ENCODE data around the gene CRAMP1. TPM values are rescaled to one million over a fixed set of nuclear protein-coding genes. Genes with fewer than 3 reads are reported as not detected.

Gene CRAMP1
- total RNA-seq, 1 donor from 2014 or later: 12.3 TPM

DNA sequence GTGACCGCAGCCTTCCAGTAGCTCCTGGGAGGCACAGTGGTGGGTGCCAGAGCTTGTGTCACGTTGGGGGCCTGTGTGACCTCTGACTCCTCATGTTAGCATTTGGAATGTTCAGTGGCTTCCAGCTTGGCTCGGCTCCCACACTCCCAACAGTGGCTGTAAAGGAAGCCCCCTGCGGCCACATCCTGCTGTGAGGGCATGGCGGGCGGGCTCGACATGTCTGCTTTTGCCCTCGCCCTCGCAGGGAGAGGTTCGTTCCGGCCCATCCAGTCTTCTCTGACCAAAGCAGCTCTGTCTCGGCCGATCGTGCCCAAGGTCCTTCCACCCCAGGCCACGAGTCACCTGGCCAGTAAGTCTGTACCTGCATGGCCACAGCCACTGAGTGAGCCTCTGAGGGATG lies 53.7 kb downstream of the CRAMP1 start:
- DNase-seq: no peak
- intact Hi-C loops (cut with micrococcal nuclease): no loop called here
- Histone ChIP-seq H3K36me3 (peaks cover 96% of the 10 kb centered on the region), H3K9me3 (replicated peaks) (no peaks in the 10 kb centered on the region), H3K27me3 (ENCODE audit: low read depth) (no peaks in the 10 kb centered on the region), H3K27ac (replicated peaks) (no peak overlapping the region), H3K4me1 (no peaks in the 10 kb centered on the region), H3K4me3 (no peak overlapping the region)
- TF ChIP-seq, protein P1, sequence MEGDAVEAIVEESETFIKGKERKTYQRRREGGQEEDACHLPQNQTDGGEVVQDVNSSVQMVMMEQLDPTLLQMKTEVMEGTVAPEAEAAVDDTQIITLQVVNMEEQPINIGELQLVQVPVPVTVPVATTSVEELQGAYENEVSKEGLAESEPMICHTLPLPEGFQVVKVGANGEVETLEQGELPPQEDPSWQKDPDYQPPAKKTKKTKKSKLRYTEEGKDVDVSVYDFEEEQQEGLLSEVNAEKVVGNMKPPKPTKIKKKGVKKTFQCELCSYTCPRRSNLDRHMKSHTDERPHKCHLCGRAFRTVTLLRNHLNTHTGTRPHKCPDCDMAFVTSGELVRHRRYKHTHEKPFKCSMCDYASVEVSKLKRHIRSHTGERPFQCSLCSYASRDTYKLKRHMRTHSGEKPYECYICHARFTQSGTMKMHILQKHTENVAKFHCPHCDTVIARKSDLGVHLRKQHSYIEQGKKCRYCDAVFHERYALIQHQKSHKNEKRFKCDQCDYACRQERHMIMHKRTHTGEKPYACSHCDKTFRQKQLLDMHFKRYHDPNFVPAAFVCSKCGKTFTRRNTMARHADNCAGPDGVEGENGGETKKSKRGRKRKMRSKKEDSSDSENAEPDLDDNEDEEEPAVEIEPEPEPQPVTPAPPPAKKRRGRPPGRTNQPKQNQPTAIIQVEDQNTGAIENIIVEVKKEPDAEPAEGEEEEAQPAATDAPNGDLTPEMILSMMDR (IDR thresholded peaks at IDR 0.05; ENCODE audit: borderline replicate concordance): no peak

DNA sequence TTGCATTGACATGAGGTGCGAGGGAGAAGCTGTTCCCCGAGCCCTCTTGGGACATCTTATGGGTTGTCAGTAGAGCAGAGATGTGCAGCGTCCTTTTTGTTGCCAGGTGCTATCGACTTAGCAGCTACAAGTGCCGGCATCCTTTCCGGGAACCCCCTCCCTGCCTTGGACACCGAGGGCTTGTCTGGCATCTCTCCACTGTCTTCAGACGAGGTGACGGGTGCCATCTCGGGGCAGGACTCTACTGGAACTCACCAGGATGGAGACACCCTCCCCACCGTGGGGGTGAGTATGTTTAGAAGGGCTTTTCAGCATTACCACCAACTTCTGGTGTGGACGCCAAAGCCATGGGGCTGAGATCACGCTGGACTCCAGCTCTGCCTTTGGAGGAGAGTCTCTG lies 54.2 kb downstream of the CRAMP1 start:
- TF ChIP-seq, protein P1 (IDR thresholded peaks at IDR 0.05; ENCODE audit: borderline replicate concordance): no peak
- H3K4me3 ChIP-seq: no peak overlapping the region
- no peaks in the 10 kb centered on the region for H3K9me3 ChIP-seq (replicated peaks)
- H3K4me1 ChIP-seq: no peaks in the 10 kb centered on the region
- H3K36me3 ChIP-seq: peaks cover 98% of the 10 kb centered on the region
- H3K27ac ChIP-seq (replicated peaks): no peak overlapping the region
- intact Hi-C loops (cut with micrococcal nuclease): no loop called here
- DNase-seq: no peak
- no peaks in the 10 kb centered on the region for H3K27me3 ChIP-seq (ENCODE audit: low read depth)

DNA sequence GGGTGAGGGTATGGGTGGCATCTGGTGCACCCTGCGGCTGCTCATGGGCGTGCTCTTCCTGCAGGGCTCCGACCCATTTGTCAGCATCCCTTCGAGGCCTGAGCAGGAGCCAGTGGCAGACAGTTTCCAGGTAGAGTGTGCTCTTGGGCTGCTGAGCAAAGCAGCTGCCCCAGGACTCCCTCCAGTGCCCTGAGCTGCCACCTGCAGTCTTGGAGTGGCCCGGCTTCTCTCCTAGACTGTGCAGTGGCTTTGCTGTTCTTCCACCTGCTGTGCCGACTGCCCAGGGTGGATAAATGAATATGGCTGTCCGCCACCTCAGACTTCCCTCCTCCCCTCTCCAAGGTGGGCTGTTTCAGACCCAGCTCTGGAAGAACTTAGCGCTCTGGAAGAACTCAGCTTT lies 55.1 kb downstream of the CRAMP1 start:
- no peaks in the 10 kb centered on the region for H3K4me1 ChIP-seq
- H3K27ac ChIP-seq (replicated peaks): no peak overlapping the region
- no peaks in the 10 kb centered on the region for H3K9me3 ChIP-seq (replicated peaks)
- TF ChIP-seq, protein P1 (IDR thresholded peaks at IDR 0.05; ENCODE audit: borderline replicate concordance): no peak
- H3K36me3 ChIP-seq: peaks cover 99% of the 10 kb centered on the region
- no peaks in the 10 kb centered on the region for H3K27me3 ChIP-seq (ENCODE audit: low read depth)
- H3K4me3 ChIP-seq: no peak overlapping the region
- intact Hi-C loops (cut with micrococcal nuclease): no loop called here
- DNase-seq: no peak

GRCh38 chr16:1667916-1668315 lies 55.8 kb downstream of the CRAMP1 start:
- intact Hi-C loops (cut with micrococcal nuclease): no loop called here
- Histone ChIP-seq H3K4me3 (no peak overlapping the region), H3K27me3 (ENCODE audit: low read depth) (no peaks in the 10 kb centered on the region), H3K4me1 (no peaks in the 10 kb centered on the region), H3K36me3 (peaks cover 99% of the 10 kb centered on the region), H3K27ac (replicated peaks) (no peak overlapping the region), H3K9me3 (replicated peaks) (no peaks in the 10 kb centered on the region)
- no peak for DNase-seq
- TF ChIP-seq, protein P1 (IDR thresholded peaks at IDR 0.05; ENCODE audit: borderline replicate concordance): no peak

- Histone ChIP-seq H3K27ac (replicated peaks) (no peak overlapping the region), H3K4me1 (no peaks in the 10 kb centered on the region), H3K9me3 (replicated peaks) (no peaks in the 10 kb centered on the region), H3K4me3 (no peak overlapping the region), H3K36me3 (peaks cover 95% of the 10 kb centered on the region), H3K27me3 (ENCODE audit: low read depth) (no peaks in the 10 kb centered on the region)
- TF ChIP-seq, protein P1 (IDR thresholded peaks at IDR 0.05; ENCODE audit: borderline replicate concordance): no peak
- intact Hi-C loops (cut with micrococcal nuclease): no loop called here
- no peak for DNase-seq
Measured at GRCh38 chr16:1668612-1669319, 56.6 kb downstream of the CRAMP1 start.
